ENCODE measurements around the gene LCN10.
"Not testable (repeated sequence)": the region's sequence is repeated elsewhere in the genome, so short reads cannot be mapped to it uniquely, and the experiment has no call there.

The LCN10 gene

DNA sequence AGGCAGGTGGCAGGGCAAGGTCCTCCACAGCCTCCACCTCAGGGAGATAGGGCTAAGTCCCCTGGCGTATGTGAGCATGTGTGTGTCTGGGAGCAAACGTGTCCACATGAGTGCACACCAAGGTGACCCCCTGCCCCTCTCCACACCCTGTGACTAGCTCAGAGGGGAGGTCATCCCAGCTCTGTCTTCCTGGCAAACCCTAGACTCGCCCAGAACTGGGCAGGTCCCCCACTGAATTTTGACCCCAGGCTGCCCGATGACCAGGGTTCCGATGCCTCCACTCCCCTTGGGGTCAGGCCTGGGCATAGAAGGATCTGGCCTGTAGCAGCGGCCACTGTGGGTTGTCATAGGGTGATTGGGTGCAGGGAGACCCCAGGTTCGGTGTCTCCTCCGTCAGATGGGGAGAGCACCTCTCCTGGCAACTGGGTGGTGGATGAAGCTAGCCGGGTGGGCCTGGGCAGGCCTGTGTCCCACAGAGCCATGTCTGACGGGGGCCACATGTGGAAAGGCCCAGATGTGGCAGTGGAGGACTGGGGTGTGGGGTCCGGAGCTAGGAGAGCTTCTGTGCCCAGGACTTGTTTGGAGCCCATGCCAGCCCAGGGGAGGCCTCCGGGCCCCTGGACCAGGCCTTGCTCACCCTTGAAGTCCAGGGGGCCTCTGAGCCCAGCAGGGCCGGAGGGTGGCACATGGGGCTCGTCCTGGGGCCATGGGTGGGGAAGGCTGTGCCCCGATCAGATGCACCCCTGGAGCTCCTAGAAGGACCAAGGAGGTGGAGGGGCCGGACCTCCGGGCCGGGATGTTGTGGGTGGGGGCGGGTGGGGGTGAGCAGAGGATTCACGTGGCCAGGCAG, 24.2 kb downstream of the LCN10 start:
- no peak for DNase-seq

- no peak for DNase-seq
These were observed 25.3 kb downstream of the LCN10 start for GRCh38 chr9:136717399-136717798.

GRCh38 chr9:136714893-136715274, 27.9 kb downstream of the LCN10 start:
- no peak for DNase-seq

- DNase-seq = no peak
These were observed 28.4 kb downstream of the LCN10 start for GRCh38 chr9:136714096-136714892.

DNA sequence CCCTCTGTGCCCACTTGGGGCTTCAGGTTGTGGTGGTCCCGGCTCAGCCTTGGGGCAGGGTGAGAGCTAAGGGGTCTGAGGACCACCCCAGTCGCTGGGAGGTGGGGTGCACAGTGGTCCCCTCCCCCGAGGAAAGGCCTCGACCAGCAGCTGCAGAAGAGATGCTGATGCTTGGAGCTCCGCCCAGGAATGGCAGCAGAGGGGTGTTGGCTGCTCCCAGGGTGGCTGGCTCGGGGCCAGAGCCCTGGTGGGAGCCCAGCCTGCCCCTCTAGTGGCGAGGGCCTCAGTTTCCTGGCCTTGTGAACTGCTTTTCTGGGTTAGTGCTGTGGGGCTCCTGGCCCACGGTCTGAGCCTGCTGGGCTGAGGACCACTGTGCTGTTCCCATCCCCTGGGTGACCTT, 29.2 kb downstream of the LCN10 start:
- DNase-seq = no peak

GRCh38 chr9:136712690-136713544, 29.8 kb downstream of the LCN10 start:
- no peak for DNase-seq

- DNase-seq = no peak
These were observed 30.7 kb downstream of the LCN10 start, which contains the start of gene DIPK1B for GRCh38 chr9:136711751-136712689. Gene DIPK1B, plus strand, starts transcription at chr9:136712572. Its CDS starts 94 bp downstream, at chr9:136712666.

DNA sequence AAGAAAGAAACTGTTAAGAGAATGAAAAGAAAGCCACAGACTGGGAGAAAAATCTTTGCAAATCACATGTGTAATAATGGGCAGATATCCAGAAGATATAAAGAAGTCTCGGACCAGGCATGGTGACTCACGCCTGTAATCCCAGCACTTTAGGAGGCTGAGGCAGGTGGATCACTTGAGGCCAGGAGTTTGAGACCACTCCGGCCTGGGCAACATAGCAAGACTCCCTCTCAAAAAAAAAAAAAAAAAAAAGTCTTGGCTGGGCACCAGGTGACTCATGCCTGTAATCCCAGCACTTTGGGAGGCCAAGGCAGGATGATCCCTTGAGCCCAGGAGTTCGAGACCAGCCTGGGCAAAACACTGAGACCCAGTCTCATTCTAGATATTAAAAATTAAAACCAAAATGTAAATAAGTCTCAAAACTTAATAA, 31.5 kb downstream of the LCN10 start:
- not testable (repeated sequence) for DNase-seq

- no peak for DNase-seq
These were observed 32.2 kb downstream of the LCN10 start for GRCh38 chr9:136710543-136710942.

DNA sequence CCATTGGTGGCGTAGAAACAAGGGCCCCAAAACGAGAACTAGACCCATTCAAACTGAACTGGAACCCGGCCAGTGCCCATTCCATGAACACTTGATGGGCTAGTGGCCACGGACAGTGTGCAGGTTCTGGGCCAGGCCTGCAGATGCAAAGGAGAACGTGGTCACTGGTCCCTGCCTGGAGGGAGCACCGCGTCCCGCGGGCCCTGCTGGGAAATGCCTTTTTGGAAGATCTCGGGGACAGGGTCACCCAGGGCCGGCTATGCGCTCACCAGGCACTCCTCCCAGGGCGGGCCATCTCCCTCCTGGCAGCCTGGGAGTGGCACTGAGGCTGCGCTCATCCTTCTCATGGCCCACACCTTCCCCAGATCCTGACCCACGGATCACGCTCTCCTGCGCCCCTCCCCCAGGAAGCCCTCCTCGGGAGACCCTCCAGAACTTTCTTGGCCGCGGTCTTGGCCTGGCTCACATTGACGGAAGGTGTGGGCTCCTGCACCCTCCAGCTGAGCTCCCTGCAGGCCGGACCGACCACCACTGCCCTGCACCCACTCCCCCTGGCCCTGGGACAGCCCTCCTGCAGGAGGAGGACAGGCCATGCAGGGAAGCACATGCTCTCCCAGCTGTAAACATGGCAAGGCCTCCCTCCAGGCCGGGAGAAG, 33.2 kb downstream of the LCN10 start:
- DNase-seq = no peak

GRCh38 chr9:136707849-136708517, 34.8 kb downstream of the LCN10 start:
- DNase-seq = no peak

DNA sequence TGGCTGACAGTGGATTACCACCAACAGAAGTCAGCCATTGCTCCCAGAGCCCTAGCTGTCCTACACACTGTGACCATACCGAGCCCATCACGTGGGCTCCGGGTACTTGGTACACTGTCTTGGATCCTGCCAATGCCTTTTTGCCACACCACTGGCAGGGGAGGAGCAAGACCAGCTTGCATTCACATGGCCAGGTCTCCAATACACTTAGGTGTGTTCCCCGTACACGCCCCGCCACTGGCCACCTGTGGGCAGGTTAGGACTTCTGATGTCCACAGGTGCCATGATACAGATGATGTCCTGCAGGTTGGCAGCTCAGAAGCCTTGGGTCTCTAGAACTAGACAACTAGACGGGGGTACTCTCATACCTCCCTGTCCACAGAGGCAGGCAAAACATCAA, 35.7 kb downstream of the LCN10 start:
- no peak for DNase-seq

DNA sequence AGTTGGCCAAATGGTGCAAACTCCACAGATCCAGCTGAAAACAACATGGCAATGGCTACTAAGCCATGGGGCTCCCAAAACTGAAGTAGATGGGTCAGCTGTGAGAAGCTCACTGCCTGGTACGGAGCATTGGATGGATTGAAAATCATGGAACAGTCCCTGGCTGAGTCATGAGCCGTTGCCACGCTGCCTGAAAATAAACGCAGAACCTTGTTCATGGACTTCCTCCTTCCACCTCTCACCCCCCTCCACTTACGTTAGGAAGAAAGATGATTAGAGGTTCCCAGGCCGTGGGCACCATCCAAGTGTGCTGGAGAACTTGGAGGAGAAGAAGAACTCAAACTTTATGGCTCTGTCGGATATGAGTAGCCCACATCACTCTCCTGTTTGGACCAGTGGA, 37.2 kb downstream of the LCN10 start:
- no peak for DNase-seq

DNA sequence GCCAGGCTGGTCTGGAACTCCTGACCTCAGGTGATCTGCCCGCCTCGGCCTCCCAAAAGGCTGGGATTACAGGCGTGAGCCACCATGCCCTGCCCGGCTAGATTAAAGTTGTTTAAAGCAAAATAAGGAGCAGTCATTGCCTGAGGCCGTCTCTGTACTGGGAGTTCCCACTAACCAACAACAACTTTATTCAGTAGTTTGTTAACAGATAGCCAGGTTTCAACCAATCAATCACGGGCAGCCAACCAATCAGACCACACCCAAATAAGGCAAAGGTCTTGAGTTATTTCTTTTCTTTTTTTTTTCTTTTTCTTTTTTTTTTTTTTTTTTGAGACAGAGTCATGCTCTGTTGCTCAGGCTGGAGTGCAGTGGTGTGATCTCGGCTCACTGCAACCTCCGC, 38.0 kb downstream of the LCN10 start:
- DNase-seq = not testable (repeated sequence)

- no peak for DNase-seq
These were observed 39.4 kb downstream of the LCN10 start for GRCh38 chr9:136703276-136703860.

DNA sequence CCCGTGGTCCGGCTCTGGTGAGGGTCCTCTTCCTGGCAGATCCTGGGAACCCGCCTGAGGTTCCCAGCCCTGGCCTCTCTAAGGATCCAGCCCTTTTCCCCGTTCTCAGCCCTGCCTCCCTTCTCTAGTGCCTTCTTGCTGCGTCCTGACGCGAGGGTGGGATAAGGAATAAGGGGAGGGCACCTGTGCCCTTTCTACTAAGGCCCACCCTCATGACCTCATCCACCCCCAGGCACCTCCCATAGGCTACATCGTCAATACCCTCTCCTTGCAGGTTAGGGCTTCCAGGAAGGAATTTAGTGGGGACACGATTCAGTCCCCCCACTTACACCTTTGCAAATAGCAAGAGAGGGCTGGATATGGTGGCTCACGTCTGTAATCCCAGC, 41.1 kb downstream of the LCN10 start:
- DNase-seq = no peak

- DNase-seq = no peak
These were observed 41.6 kb downstream of the LCN10 start for GRCh38 chr9:136700959-136701667.

DNA sequence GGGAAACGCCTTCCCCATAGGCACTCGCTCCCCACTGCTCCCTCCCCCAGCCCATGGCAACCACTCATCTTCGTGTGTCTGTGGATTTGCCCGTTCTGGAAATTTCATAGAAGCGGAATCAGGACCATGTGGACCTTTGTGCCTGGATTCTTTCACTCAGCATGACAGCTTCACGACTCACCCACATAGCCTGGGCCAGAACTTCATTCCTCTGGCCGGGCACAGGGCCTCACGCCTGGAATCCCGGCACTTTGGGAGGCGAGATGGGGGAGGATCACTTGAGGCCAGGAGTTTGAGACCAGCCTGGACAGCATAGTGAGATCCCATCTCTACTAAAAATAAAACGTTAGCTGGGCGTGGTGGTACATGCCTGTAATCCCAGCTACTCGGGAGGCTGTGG, 42.4 kb downstream of the LCN10 start:
- no peak for DNase-seq

DNA sequence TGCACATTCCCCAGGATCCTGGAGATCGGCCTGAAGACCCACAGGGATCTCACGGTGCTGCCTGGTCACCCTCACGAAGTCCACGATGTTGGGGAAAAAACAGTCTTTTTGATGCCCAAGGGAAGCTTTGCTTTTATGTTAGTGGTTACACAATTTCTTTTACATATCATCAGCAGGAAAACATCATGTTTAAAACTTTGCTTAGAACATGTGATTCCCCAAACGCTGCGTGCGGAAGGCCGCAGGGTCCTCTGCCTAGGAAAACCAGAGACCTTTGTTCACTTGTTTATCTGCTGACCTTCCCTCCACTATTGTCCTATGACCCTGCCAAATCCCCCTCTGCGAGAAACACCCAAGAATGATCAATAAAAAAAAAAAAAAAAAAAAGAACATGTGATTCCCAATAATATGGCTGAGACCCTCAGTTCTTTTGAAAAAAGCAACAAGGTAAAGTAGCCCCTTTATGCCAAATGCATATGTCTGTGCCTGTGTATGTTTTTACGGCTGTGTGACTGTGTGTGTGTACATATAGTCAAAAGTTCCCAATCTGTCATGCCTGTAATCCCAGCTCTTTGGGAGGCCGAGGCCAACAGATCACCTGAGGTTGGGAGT, 44.0 kb downstream of the LCN10 start:
- no peak for DNase-seq

Data from effector CD8-positive, alpha-beta T cell (primary cell).